Activated CD4-positive, alpha-beta T cell treated with anti-CD3 and anti-CD28 coated beads for 4 hours (primary cell): ENCODE measurements around the gene RASGRP3.
"Not testable (repeated sequence)": the region's sequence is repeated elsewhere in the genome, so short reads cannot be mapped to it uniquely, and the experiment has no call there.

Experiments used
- DNase-seq, 2 donors: peaks; one replicate each; pipeline ENCODE4 v3.0.0-alpha.2; 2020

Gene RASGRP3, protein sequence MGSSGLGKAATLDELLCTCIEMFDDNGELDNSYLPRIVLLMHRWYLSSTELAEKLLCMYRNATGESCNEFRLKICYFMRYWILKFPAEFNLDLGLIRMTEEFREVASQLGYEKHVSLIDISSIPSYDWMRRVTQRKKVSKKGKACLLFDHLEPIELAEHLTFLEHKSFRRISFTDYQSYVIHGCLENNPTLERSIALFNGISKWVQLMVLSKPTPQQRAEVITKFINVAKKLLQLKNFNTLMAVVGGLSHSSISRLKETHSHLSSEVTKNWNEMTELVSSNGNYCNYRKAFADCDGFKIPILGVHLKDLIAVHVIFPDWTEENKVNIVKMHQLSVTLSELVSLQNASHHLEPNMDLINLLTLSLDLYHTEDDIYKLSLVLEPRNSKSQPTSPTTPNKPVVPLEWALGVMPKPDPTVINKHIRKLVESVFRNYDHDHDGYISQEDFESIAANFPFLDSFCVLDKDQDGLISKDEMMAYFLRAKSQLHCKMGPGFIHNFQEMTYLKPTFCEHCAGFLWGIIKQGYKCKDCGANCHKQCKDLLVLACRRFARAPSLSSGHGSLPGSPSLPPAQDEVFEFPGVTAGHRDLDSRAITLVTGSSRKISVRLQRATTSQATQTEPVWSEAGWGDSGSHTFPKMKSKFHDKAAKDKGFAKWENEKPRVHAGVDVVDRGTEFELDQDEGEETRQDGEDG

DNA sequence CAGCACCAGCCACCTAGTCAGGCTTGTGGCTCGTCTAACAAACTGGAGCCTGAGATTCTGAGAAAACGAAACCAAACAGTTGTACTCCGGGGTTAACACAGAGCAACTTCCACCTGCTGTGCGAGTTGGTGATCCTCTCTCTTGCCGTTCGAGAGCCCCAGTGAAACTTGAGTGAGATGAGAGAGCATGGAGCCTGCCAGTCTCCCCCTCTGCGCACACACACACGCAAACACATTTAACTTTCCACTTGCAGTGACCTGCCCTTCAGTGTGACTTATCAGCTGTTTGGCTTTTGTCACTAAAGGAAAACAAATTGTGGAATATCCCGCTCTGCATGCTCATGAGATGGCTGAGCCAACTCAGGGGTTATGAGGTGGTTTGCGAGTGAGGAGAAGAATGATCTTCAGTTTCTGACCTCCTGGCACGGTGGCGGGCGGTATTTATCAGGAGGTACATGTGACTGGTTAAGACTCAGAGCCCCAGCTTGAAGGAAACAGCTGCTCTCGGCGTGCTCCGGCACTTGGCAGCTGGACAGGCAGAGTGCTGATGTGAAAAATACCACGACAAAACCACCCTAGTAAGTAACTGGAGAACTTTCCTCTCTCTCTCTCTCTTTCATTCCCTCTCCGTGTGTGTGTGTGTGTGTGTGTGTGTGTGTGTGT is at the start of gene RASGRP3:
TSS of gene RASGRP3 (plus strand) at position 519 of the 662 bp plus-strand sequence. CDS start 38,488 bp downstream, outside the sequence.
- peak; percentile 54 to 59 for DNase-seq

GRCh38 chr2:33426666-33427231 is 49.7 kb upstream of the RASGRP3 start:
- no peak for DNase-seq

GRCh38 chr2:33430077-33430476 is 46.4 kb upstream of the RASGRP3 start:
- DNase-seq: no peak

DNA sequence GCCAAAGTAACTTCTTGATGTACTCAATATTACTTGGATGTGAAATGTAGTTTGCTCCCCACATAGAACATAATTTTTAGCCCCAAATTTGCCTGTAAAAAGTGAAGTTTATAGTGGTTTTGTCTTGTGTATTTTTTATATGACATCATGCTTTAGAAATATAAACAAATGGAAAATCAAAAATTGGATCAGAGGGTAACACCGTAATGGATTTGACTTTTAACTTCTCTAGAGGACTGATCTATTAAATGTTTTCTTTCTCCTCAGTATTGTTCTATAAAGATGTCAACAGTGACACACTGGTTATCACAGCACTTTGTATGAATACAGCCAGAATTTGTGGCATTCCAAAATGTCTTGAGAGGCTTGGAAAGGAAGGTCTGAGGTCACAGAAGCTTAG is 45.6 kb upstream of the RASGRP3 start:
- DNase-seq: no peak

DNA sequence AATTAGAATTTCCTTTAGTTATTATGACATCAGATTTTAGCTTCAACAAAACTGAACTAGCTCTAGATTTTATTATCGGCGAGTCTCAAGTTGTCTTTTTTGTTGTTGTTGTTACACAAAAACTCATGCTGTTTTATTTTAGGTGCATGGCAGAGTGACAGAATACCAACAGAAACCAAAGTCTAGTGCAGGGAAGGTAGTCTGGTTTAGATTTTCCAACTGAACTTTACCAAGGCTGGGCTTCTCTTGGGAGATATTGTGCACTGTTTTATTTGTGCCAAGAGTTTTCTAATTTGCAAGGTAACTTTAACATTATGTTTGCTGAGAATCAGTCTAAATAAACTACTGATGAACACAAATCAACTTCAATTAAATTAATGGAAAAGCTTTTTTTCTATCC is 43.6 kb upstream of the RASGRP3 start:
- no peak for DNase-seq

GRCh38 chr2:33433279-33434235 is 42.9 kb upstream of the RASGRP3 start:
- no peak for DNase-seq

GRCh38 chr2:33435518-33435917 is 40.9 kb upstream of the RASGRP3 start:
- DNase-seq: no peak

- no peak for DNase-seq
These were observed 40.4 kb upstream of the RASGRP3 start for GRCh38 chr2:33436083-33436482.

- no peak for DNase-seq
These were observed 39.2 kb upstream of the RASGRP3 start for GRCh38 chr2:33437297-33437696.

- no peak for DNase-seq
These were observed 38.6 kb upstream of the RASGRP3 start for GRCh38 chr2:33437815-33438214.

DNA sequence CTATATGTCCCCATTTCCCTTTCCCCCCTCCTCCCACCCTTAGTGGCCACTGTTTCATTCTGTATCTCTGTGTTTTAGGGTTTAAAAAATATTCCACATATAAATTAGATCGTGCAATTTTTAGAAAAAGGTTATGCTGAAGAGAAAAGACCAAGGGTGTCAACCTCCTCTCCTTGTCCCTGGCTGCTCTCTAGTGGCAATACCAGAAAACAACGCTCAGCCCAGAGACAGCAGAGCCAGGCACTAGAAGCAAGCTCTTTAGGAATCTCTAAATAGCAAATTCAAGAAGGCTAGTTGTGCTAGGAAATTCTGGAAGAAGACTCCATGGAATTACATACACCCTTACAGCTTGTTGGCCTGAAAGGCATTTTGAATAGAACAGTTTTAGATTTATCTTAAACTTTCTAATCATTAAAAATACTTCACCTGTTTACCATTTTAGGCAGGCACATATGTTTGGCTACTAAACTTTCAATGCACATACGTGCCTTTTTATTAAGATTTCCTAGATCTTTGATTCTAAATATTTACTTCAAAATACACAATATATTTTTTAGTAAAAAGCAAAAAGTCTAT is 35.1 kb upstream of the RASGRP3 start:
- DNase-seq: peak in 1 of 2 donors; percentile 57

- DNase-seq: not testable (repeated sequence)
These were observed 34.4 kb upstream of the RASGRP3 start for GRCh38 chr2:33442052-33442451.

DNA sequence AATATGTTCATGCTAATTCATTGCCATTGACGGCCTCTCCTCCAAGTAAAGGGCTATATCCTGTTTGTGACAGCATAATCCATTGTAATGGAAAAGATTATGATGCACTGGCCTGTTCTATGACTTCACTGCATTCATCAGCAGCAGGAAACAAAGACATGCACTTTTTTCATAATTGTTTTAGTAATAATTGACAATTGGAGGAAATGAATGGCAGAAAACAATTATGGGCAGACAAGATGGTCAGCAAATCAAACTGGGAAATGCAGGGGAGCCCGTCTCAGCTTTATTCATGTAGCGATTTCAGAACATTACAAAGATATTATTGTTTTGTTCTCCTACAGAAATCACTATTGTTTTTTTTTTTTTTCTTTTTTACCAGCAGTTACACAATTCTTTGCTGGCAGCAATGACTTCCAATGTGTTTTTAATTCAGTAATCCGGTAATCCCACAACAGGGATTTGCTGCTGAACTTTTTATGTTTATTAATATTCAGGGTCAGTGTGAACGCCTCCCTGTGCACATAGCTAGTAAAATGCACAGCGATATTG is 33.8 kb upstream of the RASGRP3 start:
- DNase-seq: no peak

DNA sequence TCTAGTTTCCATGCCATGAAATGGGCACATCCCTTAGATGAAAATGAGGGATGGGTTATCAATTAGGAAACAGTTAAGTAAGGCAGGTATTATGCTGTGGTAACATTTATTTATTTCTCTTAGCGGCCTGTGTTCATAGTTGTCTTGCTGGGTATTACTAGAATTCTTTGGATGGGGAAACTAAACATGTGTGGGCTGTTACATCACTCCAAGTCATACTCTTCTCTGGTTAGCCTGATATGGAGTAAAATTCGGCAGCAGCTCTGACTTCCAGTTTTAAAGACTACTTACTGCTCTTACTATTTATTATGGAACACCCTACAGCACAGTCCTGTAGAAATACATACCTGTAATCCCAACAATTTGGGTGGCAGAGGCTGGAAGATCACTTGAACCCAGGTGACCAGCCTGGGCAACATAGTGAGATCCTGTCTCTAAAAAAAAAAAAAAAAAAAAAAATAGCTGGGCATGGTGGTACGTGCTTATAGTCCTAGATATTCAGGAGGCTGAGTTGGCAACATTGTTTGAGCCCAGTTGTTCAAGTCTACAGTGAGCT is 33.1 kb upstream of the RASGRP3 start:
- DNase-seq: no peak

- no peak for DNase-seq
These were observed 31.5 kb upstream of the RASGRP3 start for GRCh38 chr2:33444967-33445366.

- no peak for DNase-seq
These were observed 28.1 kb upstream of the RASGRP3 start for GRCh38 chr2:33448220-33448899.

- DNase-seq: no peak
These were observed 25.2 kb upstream of the RASGRP3 start for GRCh38 chr2:33451214-33451613.

DNA sequence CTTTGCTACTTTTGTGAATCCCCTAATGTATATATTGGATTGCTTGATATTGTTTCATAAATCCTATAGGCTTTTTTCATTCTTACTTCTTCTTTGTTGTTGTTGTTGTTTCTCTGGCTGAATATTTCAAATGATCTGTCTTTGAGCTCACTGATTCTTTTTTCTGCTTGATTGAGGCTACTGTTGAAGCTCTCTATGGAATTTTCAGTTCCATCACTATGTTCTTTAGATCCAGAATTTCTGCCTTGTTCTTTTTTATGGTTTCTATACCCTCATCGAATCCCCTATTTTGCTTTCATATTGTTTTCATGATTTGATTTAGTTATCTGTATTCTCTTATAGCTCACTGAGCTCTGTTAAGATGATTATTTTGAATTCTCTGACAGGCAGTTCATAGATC is 24.6 kb upstream of the RASGRP3 start:
- DNase-seq: no peak

DNA sequence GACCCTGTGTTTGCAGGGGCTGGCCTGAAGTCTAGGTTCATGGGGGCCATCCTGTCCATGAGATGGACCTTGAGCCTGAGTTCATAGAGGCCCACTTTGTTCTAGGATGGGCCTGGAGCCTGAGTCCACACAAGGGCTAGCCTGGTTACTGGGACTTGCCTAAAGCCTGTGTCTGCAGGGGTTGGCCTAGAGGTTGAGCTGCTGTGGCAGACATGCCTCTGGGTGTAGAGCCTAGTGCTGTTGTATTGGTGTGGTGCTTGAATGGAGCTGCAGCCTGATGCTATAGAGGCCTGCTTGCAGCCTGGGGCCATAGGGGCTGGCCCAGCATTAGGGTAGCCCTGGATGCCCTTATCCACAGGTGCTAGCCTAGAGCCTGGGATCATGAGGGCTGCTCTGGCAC is 23.9 kb upstream of the RASGRP3 start:
- DNase-seq: no peak

GRCh38 chr2:33453905-33454479 is 22.5 kb upstream of the RASGRP3 start:
- no peak for DNase-seq
